ENCODE results near the gene RNF115. TPM values are rescaled to one million over a fixed set of nuclear protein-coding genes. Genes with fewer than 3 reads are reported as not detected.

RNF115 gene
- total and polyA plus RNA-seq, 2 of the 8 experiments (the other 6 are each of a cell fraction or from before 2014, with no cell fraction given): 4.7 to 10.8 TPM

DNA sequence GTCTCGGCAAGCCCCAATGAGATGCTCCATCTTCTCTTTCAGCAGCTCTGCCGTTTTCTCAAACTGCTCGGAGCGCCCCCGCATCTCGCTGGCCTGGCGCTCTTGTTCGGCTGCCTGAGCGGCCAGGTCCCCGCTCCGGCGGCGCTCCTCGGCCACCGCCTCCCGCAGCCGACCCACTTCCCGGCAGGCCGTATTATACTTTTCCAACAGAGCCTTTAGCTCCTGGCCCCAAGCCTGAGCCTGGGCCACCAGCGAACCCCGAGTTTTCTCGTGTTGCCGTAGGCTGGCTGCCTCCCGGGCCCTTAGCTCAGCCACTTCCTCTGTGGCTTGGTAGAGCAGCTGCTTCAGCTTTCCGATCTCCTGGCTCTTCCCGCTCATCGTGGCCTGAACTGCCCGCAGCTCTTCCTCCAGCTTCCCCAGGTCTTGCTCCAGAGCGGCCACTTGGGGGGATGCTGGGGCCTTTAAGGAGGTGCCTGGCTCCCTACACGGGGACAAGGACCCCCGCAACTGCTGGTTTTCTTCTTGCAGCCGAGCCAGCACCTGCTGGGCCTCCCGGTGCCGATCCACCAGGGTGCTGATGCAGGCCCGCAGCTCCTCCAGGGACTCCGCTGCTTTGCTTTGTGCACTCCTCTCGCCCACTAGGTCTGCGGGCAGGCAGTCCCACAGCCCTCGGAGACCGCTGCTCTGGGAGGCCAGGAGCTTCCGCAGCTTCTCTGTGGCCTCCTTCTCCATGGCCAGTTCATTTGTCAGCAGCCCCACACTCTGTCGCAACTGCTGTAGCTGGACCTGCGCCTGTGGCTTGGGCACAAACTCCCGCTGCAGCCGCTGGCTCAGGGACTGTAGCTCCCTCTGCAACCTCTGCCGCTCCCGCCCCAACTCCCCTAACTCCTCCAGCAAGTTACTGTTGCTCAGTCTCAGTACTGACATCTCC is 48.4 kb upstream of the RNF115 start (continued):
- TF ChIP-seq NRF1 (IDR thresholded peaks at IDR 0.05; ENCODE audit: low read depth, low read length) (no peak), CTBP2 (IDR thresholded peaks at IDR 0.05; ENCODE audit: borderline replicate concordance, insufficient read depth, insufficient read length, low read length) (no peak), RAD21 (IDR thresholded peaks at IDR 0.05 in 1 of 2, conservative IDR thresholded peaks at IDR 0.05 in 1 of 2; ENCODE audit: low read depth in 2 of 2, low read length in 2 of 2) (no peak), TBP (IDR thresholded peaks at IDR 0.05; ENCODE audit: low read depth, low read length) (peak; percentile 31; the same call in 1 of the 2 replicates), TAF7 (optimal IDR thresholded peaks at IDR 0.05; ENCODE audit: borderline replicate concordance, low read depth, low read length) (peak; percentile 7), CREB1 (IDR thresholded peaks at IDR 0.05) (no peak), CHD2 (IDR thresholded peaks at IDR 0.05; ENCODE audit: low read length) (no peak), KDM1A (IDR thresholded peaks at IDR 0.05; ENCODE audit: borderline replicate concordance, low read length) (no peak), SP2 (IDR thresholded peaks at IDR 0.05; ENCODE audit: low read length) (no peak), KDM4A (IDR thresholded peaks at IDR 0.05; ENCODE audit: low read depth, low read length, severe bottlenecking) (peak; percentile 56), TEAD4 (IDR thresholded peaks at IDR 0.05; ENCODE audit: low read depth, low read length) (no peak), NANOG (IDR thresholded peaks at IDR 0.05; ENCODE audit: insufficient read depth, low read depth, low read length, poor library complexity, severe bottlenecking) (no peak), FOSL1 (IDR thresholded peaks at IDR 0.05; ENCODE audit: insufficient read depth, low read depth, low read length) (no peak), SIX5 (IDR thresholded peaks at IDR 0.05; ENCODE audit: low read depth, low read length) (no peak)
- TF ChIP-seq, protein P1, sequence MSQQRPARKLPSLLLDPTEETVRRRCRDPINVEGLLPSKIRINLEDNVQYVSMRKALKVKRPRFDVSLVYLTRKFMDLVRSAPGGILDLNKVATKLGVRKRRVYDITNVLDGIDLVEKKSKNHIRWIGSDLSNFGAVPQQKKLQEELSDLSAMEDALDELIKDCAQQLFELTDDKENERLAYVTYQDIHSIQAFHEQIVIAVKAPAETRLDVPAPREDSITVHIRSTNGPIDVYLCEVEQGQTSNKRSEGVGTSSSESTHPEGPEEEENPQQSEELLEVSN (IDR thresholded peaks at IDR 0.05): peak; percentile 21; the same call in 1 of the 2 replicates
- TF ChIP-seq, protein P2, sequence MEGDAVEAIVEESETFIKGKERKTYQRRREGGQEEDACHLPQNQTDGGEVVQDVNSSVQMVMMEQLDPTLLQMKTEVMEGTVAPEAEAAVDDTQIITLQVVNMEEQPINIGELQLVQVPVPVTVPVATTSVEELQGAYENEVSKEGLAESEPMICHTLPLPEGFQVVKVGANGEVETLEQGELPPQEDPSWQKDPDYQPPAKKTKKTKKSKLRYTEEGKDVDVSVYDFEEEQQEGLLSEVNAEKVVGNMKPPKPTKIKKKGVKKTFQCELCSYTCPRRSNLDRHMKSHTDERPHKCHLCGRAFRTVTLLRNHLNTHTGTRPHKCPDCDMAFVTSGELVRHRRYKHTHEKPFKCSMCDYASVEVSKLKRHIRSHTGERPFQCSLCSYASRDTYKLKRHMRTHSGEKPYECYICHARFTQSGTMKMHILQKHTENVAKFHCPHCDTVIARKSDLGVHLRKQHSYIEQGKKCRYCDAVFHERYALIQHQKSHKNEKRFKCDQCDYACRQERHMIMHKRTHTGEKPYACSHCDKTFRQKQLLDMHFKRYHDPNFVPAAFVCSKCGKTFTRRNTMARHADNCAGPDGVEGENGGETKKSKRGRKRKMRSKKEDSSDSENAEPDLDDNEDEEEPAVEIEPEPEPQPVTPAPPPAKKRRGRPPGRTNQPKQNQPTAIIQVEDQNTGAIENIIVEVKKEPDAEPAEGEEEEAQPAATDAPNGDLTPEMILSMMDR (IDR thresholded peaks at IDR 0.05; ENCODE audit: control extremely low read depth in 1 of 3, insufficient read depth in 1 of 3, low read depth in 1 of 3, low read length in 3 of 3): no peak
- TF ChIP-seq, protein P3, sequence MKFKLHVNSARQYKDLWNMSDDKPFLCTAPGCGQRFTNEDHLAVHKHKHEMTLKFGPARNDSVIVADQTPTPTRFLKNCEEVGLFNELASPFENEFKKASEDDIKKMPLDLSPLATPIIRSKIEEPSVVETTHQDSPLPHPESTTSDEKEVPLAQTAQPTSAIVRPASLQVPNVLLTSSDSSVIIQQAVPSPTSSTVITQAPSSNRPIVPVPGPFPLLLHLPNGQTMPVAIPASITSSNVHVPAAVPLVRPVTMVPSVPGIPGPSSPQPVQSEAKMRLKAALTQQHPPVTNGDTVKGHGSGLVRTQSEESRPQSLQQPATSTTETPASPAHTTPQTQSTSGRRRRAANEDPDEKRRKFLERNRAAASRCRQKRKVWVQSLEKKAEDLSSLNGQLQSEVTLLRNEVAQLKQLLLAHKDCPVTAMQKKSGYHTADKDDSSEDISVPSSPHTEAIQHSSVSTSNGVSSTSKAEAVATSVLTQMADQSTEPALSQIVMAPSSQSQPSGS (IDR thresholded peaks at IDR 0.05; ENCODE audit: low read length): no peak

All from H1 (cell line).